GM11168 (cell line): ENCODE data around the gene ARFRP1.

Experiments used
- in situ Hi-C: fragments of 300-500 bp; cut with MboI; formaldehyde crosslinking; loops from one replicate; pipeline ENCODE4 v1.12.0; 2022; ENCODE audit warnings: low sequenced_read_pairs; ENCODE audit not compliant: unreplicated experiment

Gene ARFRP1

DNA sequence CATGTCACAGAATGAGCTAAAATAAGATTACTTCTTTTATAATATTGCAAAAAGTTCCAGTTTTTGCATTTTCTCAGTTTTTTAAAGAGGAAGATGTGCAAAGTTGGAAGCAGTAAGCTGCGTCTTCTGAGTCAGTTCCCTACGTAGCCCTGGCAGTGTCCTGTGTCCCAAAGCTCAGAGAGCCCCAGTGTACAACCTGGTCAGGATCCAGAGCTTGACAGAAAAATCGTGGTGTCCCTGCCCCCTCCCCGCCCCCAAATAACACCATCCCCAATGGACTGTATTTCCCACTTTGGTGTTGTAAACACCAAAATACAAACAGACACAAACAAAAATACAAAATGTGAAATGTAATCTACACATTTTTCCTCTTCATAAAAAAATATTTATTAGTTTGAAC is 36.4 kb upstream of the ARFRP1 start:
- in situ Hi-C loops, result no loop called here

DNA sequence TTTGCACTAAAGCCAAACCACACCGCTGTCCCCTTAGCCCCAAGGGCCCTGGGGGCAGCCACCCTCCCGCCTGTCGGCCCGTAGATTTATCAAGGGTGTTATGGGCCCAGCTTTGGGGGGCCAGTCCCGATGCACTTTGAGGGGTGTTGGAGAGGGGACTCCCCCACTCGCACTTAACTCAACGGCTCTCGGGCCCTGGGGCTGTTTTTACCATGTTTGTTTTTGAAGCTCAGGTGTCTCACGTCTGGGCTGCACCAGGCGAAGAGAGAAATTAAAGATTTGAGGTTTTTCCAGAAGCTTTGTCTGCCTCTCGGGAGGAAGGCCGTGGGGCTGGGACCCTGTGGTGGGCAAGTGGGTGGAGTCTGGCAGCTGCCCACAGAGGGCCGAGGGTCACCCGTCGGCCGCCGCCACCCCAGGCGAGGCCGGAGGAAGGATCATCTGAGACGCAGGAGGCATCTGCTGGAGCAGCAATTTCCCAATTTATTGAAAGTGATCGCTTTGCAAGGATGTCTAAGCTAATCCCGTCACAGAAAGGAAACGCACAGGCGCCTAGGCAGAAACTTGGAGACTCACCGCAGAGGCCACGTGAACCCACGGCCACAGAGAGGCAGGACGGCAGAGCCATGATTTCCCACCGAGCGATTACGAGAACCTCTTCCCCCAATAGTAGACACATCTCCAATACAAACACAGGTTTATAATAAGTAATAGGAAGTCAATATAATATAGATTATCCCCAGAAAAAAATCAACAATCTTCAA is 35.6 kb upstream of the ARFRP1 start:
- in situ Hi-C loops, result no loop called here

DNA sequence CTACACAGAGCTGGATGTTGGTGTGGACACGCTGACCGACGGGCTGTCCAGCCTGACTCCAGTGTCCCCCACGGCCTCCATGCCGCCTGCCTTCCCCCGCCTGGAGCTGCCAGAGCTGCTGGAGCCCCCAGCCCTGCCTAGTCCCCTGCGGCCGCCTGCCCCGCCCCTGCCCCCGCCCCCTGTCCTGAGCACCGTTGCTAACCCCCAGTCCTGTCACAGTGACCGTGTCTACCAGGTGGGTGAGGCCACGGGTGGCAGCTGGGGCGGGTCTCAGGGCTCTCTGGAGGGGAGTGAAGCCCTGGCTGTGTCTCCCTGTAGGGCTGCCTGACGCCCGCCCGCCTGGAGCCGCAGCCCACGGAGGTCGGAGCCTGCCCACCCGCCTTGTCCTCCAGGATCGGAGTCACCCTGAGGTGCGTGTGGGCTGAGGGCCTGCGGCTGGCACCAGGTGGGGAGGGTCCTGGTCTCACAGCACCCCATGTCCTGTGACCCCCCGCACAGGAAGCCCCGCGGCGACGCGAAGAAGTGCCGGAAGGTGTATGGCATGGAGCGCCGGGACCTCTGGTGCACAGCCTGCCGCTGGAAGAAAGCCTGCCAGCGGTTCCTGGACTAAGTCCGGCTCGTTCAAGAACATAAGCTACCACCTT is 34.7 kb upstream of the ARFRP1 start:
- in situ Hi-C loops, result no loop called here

DNA sequence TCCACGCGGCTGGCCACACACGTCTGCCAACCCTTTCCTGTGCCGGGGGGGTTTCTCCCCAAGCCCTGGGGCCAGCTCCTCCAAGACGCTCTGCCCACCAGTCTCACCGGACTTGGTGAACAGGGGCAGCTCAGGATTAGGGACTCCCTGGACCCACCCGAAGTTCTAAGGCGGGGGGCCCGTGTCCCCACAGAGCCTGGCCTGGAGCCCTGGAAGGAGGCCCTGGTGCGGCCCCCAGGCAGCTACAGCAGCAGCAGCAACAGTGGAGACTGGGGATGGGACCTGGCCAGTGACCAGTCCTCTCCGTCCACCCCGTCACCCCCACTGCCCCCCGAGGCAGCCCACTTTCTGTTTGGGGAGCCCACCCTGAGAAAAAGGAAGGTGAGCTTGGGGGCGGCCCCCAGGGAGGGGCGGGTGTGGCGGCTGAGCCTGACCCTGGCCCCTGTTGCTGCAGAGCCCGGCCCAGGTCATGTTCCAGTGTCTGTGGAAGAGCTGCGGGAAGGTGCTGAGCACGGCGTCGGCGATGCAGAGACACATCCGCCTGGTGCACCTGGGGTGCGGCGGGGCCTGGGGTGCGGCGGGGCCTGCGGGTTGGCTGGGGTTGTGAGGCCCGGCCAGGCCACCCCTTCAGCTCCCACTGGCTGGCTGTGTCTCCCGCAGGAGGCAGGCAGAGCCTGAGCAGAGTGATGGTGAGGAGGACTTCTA is 34.1 kb upstream of the ARFRP1 start:
- in situ Hi-C loops, result no loop called here

DNA sequence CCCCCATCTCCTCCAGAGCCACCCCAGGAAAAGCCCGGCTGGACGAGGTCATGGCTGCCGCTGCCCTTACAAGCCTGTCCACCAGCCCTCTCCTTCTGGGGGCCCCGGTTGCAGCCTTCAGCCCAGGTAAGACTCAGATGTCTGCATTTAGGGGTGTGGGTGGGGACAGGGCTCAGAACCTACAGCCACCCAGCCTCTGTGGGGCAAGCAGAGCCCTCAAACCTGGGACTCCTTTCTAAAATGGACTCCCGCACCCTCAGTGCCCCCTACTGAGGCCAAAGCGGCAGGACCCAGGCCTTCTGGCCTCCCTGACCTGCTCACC is 33.5 kb upstream of the ARFRP1 start:
- in situ Hi-C loops, result no loop called here

DNA sequence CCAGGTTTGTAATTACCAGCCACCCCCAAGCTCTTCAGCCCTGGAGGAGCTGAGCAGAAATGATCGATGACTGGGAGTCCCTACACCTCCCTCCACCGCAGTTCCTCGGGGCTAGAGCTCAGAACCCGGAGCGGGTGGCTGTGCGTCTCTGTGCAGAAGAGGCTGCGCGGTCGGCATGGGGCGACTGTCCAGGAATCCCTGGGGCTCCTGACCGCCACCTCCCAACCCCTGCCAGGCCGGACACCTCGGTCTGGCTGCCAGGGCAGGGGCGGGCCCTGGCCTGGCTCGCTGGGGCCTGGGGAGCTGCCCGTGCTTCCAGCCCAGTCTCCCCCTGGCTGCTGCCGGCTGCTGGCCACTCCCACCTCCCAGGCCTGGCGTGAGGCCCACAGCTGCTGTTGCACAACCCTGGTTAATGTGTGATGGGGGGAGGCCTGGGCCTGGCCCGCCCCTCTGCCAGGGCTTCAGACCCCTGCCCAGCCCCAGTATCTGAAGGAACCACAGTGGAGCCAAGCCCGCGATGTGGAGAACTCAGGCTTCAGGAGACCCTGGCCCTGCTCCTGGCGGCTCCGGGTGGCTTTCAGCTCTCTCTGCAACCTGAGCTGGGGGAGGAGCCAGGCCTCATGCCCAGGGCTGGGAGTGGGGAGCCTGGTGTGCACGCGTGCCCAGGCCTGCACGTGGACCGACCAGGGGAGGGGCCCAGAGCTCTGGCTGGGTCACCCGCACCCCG is 33.0 kb upstream of the ARFRP1 start:
- in situ Hi-C loops, result no loop called here

DNA sequence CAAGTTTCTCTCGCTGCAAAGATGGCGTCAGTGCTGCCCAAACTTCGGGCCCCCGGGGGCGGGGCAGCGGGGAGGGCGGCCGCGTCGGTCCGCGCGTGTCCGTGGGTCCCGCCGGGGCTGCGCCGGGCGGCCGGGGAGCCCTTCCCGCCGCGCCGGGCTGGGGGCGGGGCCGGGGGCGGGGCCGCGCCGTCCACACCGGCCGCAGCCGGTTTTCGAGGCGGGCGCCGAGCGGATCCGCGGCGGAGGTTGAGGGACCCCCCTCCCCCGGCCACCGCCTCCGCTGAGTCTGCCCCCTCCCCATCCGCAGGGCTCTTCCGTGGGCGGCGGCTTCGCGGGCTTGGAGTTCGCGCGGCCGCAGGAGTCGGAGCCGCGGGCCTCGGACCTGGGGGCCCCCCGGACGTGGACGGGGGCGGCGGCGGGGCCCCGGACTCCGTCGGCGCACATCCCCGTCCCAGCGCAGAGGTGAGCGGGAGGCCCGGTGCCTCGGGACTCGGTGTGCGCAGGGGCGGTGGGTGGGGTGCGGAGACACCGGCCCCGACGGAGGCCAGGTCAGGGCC is 32.4 kb upstream of the ARFRP1 start:
- in situ Hi-C loops, result no loop called here

DNA sequence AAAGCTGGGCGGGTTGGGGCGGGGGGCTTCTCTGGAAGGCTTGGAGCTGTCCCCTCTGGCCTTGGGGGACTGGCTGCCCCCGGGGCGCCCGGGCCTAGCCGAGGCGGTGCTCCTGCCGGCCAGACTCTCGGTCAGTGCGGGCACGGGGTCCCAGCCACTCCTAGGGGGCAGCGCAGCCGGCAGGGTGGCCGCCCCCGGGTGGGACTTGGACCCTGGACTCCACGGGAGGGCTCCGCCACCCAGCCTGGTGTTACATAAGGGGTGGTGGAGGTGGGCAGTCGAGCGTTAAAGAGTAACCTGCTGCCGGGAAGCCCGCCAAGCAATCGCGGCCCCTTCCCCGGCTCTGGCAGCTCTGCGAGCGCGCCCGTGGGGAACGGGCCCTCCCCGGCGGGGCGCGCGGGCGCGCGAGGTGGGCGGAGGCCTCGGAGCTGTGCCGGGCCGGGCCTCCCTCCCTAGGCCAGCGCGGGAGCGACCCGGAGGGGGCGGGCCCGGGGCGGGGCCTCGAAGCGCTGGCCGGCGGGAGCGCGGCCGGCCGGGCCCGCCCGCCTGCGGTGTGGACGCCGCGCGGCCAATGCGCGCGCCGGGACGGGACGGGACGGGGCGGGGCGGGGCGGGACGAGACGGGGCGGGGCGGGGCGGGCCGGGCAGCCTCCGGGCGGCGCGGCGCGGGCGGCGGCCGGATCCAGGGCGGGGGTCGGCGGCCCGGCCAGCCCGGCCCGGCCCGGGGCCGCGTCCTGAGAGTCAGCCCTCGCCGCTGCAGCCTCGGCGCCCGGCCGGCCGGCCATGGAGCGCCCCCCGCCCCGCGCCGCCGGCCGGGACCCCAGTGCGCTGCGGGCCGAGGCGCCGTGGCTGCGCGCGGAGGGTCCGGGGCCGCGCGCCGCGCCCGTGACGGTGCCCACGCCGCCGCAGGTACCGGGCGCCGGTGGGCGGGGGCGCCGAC is 31.6 kb upstream of the ARFRP1 start, which contains the start of gene SLC2A4RG:
TSS of gene SLC2A4RG (plus strand) at position 647 of the 940 bp plus-strand sequence. CDS start at position 784, 137 bp downstream.
- in situ Hi-C loops, result no loop called here

DNA sequence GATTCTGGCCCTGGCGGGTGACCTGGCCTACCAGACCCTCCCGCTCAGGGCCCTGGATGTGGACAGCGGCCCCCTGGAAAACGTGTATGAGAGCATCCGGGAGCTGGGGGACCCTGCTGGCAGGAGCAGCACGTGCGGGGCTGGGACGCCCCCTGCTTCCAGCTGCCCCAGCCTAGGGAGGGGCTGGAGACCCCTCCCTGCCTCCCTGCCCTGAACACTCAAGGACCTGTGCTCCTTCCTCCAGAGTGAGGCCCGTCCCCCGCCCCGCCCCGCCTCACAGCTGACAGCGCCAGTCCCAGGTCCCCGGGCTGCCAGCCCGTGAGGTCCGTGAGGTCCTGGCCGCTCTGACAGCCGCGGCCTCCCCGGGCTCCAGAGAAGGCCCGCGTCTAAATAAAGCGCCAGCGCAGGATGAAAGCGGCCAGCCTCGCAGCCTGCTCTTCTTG is 30.9 kb upstream of the ARFRP1 start:
- in situ Hi-C loops, result no loop called here

DNA sequence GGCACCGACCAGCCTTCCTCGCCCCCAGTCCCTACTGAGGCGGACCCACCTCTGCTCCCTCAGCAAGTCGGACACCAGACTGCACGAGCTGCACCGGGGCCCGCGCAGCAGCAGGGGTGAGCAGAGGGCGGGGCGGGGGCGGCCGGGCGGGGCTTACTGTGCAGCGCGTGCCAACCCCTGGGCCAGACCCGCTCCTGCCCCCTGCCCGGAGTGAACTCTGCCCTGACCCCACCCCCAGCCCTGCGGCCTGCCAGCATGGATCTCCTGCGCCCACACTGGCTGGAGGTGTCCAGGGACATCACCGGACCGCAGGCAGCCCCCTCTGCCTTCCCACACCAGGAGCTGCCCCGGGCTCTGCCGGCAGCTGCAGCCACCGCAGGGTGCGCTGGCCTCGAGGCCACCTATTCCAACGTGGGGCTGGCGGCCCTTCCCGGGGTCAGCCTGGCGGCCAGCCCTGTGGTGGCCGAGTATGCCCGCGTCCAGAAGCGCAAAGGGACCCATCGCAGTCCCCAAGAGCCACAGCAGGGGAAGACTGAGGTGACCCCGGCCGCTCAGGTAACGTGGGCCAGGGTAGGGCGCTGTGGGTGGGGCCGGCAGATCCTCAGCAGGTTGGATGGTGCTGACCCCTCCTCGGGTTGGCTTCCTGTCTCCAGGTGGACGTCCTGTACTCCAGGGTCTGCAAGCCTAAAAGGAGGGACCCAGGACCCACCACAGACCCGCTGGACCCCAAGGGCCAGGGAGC is 30.3 kb upstream of the ARFRP1 start:
- in situ Hi-C loops, result no loop called here

DNA sequence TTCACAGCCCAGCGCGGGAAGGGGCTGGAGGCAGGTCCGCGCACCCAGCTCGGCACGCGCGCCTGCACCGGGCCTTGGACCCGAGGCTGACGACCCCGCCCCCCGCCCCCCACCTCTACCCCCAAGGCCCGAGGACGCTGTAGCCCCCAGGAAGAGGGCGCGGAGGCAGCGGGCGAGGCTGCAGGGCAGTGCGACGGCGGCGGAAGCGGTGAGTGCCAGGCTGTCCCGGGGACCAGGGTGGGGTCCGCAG is 29.8 kb upstream of the ARFRP1 start:
- in situ Hi-C loops, result no loop called here

DNA sequence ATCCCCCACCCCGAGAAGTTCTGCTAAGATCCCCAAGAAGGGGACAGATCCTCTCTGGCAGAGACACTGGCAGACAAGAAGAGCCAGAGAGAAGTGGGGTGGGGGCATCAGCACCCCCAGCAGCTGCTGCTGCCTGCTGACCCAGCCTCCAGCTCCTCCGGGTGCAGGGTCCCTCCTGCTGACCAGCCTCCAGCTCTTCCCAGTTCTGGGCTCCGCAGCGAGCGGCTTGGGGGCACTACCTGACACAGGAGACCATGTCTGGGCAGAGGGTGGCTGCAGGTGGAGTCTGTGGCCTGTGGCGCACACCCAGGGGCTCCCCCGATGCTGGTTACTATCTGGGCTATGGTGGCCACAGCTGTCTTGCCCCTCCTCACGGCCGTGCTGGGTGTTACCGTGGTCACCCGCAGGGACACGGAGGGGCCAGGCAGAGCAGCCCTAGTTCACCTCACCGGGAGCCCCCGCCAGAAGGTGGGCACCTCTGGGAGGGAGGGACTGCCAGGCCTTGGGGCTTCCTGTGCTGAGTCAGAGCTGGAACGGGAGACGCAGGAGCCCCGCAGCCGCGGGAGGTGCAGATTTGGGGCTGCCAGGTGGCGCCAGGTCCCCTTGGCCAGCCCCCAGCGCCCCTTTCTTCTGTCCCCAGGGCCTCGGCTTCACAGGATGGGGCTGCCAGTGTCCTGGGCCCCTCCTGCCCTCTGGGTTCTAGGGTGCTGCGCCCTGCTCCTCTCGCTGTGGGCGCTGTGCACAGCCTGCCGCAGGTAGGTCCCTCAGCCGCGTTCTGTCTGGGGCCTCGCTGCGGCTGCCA is 29.3 kb upstream of the ARFRP1 start:
- in situ Hi-C loops, result no loop called here

DNA sequence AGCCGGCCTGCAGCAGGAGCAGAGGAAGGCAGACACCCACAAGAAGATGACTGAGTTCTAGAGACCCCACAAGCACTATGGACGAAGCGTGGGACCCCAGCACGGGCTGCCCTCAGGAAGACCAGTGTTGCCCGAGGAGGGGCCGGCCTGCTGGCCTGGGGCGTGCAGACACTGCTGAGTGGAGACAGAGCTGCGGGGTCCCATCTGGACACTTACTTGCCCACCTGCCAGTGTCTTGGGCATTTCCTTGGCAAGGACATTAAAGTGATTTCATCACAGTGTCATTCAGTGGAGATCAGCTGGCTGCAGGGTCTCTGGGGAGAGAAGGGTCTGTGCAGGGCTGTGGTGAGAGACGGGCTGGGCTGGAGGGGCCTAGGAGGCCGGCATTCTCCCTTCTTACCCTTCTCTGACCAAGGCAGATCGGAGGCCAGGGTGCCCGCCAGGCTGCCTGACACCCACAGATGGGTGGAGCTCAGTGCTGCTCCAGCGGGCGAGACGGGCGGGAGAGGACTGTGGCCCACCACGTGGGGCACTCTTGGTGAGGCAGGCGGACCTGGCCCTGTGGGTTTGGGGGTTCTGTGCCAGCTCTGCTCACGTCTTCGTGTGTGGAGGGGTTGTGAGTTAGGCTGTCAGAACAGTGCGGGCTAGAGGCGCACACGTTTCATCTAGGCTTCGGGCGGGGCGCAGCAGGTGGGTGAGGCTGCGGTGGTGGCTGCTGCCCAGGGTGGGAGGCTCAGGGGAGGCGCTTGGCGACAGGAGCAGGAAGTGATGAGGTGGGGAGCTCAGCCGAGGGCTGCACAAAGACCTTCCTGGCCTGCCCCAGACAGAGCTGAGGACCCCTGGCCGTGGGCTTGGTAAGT is 28.3 kb upstream of the ARFRP1 start, which contains the start of gene LIME1:
TSS of gene LIME1 (plus strand) at position 806 of the 860 bp plus-strand sequence. CDS start 886 bp downstream, outside the sequence.
- in situ Hi-C loops, result no loop called here

DNA sequence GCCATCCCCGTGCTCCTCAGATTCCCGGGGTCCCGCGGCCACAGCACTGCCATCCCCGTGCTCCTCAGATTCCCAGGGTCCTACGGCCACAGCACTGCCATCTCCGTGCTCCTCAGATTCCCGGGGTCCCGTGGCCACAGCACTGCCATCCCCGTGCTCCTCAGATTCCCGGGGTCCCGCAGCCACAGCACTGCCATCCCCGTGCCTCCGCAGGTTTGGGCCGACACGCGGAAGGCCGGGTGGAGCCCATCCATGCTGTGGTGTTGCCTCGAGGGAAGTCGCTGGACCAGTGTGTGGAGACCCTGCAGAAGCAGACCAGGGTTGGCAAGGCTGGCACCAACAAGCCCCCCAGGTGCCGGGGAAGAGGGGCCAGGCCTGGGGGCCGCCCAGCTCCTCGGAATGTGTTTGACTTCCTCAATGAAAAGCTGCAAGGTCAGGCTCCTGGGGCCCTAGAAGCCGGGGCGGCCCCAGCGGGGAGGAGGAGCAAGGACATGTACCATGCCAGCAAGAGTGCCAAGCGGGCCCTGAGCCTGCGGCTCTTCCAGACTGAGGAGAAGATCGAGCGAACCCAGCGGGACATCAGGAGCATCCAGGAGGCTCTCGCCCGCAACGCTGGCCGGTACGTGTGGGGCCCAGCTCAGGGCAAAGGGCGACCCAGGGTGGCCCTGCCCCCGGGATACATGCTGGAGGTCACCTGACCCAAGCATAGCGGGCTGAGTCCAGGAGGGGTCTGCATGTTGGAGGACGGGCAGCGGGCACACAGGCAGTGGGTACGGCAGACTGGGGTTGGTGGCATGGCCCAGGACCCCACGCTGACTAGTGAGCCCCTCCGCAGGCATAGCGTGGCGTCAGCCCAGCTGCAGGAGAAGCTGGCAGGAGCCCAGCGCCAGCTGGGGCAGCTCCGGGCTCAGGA is 27.4 kb upstream of the ARFRP1 start:
- in situ Hi-C loops, result no loop called here

DNA sequence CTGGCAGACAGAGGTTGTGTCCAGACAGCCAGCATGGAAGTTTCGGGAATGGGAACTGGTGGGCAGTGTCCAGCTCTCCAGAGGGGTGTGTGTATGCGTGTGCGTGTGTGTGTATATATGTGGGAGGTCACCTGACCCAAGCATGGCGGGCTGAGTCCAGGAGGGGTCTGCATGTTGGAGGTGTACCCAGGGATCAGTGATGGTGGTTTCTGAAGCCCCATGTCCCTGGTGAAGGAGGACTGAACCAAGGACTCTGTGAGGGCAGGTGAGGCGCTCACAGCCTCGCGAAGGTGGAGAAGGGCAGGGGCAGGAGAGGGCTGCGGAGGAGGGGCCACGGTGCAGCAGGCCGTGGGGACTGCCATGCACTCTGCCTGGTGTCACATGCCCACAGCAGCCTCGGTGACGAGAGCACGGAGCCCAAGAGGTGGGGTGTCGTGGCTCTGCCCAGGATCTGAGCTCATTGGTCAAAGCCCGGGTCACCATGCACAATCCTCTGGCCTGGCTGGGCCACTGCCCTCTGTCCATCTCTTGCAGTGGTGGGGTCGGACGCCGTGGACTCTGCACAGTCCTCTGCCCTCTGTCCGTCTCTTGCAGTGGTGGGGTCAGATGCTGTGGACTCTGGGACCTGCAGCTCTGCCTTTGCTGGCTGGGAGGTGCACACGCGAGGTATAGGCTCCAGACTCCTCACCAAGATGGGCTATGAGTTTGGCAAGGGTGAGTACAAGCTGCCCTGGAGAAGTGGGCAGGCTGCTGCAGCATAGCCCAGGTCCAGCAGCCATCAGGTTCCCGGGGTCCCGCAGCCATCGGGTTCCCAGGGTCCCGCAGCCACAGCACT is 26.6 kb upstream of the ARFRP1 start:
- in situ Hi-C loops, result no loop called here
